ENCODE measurements around the gene A3GALT2. TPM values are rescaled to one million over a fixed set of nuclear protein-coding genes. Genes with fewer than 3 reads are reported as not detected.

A3GALT2 gene
- total RNA-seq, 4 donors from 2014 or later: 0.58 TPM; not detected in 3

- Histone ChIP-seq H3K4me3 (peak overlapping the region; percentile 64 to 95), H3K9me3 (no peaks in the 10 kb centered on the region), H3K36me3 (no peaks in the 10 kb centered on the region), H3K4me1 (peaks cover 9 to 13% of the 10 kb centered on the region in 2 donors), H3K27me3 (no peaks in the 10 kb centered on the region), H3K27ac (peak overlapping the region; percentile 99)
- DNase-seq: no peak
- no peak for TF ChIP-seq CTCF (IDR thresholded peaks at IDR 0.05)
- TF ChIP-seq POLR2A (IDR thresholded peaks at IDR 0.05): no peak
- intact Hi-C loops (cut with DNase I; ENCODE audit: low total_unique reads): no loop called here
Measured at GRCh38 chr1:33348676-33349080, 27.8 kb upstream of the A3GALT2 start.

DNA sequence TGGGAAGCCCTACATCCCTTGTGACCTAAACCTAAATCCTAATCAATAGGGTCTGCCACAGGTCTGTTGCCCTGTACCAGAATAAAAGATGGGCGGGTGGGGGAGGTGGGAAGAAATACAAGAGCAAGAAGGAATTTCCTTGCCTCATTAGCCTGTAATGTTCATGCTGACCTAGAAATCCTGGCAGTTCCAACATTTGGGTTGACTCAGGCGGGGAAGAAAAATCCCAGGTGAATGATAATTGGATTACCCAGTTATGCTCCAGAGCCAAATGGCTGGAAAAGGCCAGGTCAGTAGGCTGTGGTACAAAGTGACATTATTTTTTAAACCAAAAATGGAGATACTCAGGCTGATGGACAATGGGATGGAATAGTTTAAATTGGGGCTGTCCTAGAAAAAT lies 27.3 kb upstream of the A3GALT2 start:
- no peaks in the 10 kb centered on the region for H3K9me3 ChIP-seq
- peak in 1 of 2 donors; percentile 42 for DNase-seq
- H3K27me3 ChIP-seq: no peaks in the 10 kb centered on the region
- TF ChIP-seq CTCF (IDR thresholded peaks at IDR 0.05) (no peak), POLR2A (IDR thresholded peaks at IDR 0.05) (no peak)
- H3K27ac ChIP-seq: peak overlapping the region; percentile 99
- H3K4me1 ChIP-seq: peaks cover 9 to 13% of the 10 kb centered on the region in 2 donors
- intact Hi-C loops (cut with DNase I; ENCODE audit: low total_unique reads): no loop called here
- no peaks in the 10 kb centered on the region for H3K36me3 ChIP-seq
- H3K4me3 ChIP-seq: peak overlapping the region; percentile 64 to 95

DNA sequence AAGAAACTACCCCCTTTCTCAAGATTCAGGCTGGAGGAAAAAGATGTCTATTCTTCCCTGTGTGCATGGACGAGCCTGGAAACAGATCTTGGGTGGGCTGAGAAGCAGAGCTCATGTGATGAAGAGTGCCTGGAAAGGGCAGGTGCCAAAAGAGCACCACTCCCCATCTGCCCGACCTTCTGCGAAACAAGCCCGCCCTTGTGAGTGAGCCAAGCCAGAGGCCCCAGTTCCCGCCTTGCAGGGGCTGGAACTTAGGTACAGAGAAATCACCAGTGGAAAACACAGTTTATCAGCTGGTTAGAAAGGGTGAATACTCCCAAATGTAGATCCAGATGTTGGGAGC lies 26.7 kb upstream of the A3GALT2 start:
- Histone ChIP-seq H3K9me3 (no peaks in the 10 kb centered on the region), H3K4me3 (peak overlapping the region; percentile 64 to 95), H3K27me3 (no peaks in the 10 kb centered on the region), H3K27ac (peak overlapping the region; percentile 99), H3K4me1 (peaks cover 13 to 14% of the 10 kb centered on the region in 2 donors), H3K36me3 (no peaks in the 10 kb centered on the region)
- no peak for TF ChIP-seq POLR2A (IDR thresholded peaks at IDR 0.05)
- no peak for TF ChIP-seq CTCF (IDR thresholded peaks at IDR 0.05)
- peak; percentile 51 to 58 for DNase-seq
- intact Hi-C loops (cut with DNase I; ENCODE audit: low total_unique reads): no loop called here

DNA sequence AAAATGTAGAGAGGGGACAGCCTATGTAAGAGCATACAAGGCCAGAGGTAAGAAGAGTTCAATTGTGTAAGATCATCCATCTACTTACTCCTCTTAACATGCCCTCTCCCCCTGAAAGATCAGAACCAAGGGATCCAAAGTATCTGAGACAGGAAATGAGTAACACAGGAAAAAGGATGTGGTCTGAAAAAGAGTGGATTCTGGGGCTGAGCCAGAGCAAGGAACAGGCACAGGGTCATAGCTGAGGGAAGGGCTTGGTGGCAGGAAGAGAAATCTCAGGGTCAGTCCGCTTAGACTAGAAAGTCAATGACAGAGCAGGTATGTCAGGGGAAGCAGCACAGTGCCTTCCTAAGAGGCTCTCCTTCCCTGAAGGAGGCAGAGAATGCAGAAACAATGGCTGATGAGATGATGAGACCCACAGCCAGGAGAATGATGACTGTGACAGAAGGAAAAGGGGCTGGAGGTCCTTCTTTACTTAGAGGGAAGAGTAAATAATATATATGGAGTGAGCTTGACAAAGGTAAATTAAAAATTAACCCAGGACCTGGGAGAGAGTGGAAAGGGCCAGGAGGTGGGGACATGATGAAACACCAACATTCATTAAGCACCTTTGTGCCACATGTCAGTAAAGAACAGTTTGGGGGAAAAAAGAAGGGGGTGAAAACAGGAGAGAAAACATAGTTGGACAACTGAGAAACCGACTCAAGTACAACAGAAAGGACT lies 26.2 kb upstream of the A3GALT2 start:
- peak overlapping the region; percentile 99 for H3K27ac ChIP-seq
- H3K9me3 ChIP-seq: no peaks in the 10 kb centered on the region
- peak; percentile 50 to 75 for DNase-seq
- peak overlapping the region; percentile 64 to 95 for H3K4me3 ChIP-seq
- H3K36me3 ChIP-seq: no peaks in the 10 kb centered on the region
- H3K4me1 ChIP-seq: peaks cover 13 to 16% of the 10 kb centered on the region in 2 donors
- TF ChIP-seq CTCF (IDR thresholded peaks at IDR 0.05) (no peak), POLR2A (IDR thresholded peaks at IDR 0.05) (peak; percentile 54 to 62)
- intact Hi-C loops (cut with DNase I; ENCODE audit: low total_unique reads): no loop called here
- no peaks in the 10 kb centered on the region for H3K27me3 ChIP-seq

DNA sequence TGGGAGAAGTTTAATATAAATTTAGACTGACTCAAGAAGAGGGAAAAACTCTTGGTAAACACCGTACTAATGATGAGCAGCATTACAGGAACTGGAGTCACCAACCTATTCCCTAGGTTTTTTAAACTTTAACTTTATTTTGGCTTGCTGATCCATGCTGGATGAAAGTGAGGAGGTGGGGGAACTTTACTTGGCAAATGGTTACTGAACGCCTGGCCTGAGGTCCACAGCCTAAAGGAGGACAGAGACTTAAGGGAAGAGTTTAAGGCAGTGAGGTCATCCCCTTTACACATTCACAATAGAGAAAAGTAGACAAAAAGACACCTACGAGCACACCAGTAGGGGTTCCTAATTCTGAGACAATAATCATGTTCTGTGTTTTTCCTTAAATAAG lies 25.6 kb upstream of the A3GALT2 start:
- Histone ChIP-seq H3K27ac (peak overlapping the region; percentile 99), H3K36me3 (no peaks in the 10 kb centered on the region), H3K27me3 (no peaks in the 10 kb centered on the region), H3K9me3 (no peaks in the 10 kb centered on the region), H3K4me3 (peak overlapping the region in 1 of 2 donors; percentile 95), H3K4me1 (peaks cover 13 to 16% of the 10 kb centered on the region in 2 donors)
- TF ChIP-seq CTCF (IDR thresholded peaks at IDR 0.05): no peak
- TF ChIP-seq POLR2A (IDR thresholded peaks at IDR 0.05): no peak
- intact Hi-C loops (cut with DNase I; ENCODE audit: low total_unique reads): no loop called here
- no peak for DNase-seq

All from uterus (tissue), 4 donors.